ENCODE measurements around the gene CDIP1.

- TF ChIP-seq CTCF (conservative IDR thresholded peaks at IDR 0.05; ENCODE audit: low read length) (no peak), EZH2phosphoT487 (IDR thresholded peaks at IDR 0.05; ENCODE audit: borderline replicate concordance) (no peak)
Measured at GRCh38 chr16:4494746-4495490, 43.7 kb downstream of the CDIP1 start.
